ENCODE measurements around the gene SIGLEC1. TPM values are rescaled to one million over a fixed set of nuclear protein-coding genes. Genes with fewer than 3 reads are reported as not detected.

The SIGLEC1 gene
- polyA plus RNA-seq, 3 donors: 0.96 to 1.4 (median 1.3) TPM

Other genes with a start within 250 kb of the SIGLEC1 start
- 10 to 100 TPM; 47.6 to 56.7 (median 53.5) TPM for gene ATRN, start 241.6 kb downstream of the SIGLEC1 start, polyA plus RNA-seq (ENCODE audit: insufficient read length in 3 of 3)
- gene GFRA4, start 49.2 kb downstream of the SIGLEC1 start, polyA plus RNA-seq (ENCODE audit: insufficient read length in 3 of 3): under 1 TPM; 0.16 to 0.23 (median 0.21) TPM
- gene ADAM33, start 30.6 kb downstream of the SIGLEC1 start, polyA plus RNA-seq (ENCODE audit: insufficient read length in 3 of 3): 10 to 100 TPM in 2 of 3 donors, 1 to 10 TPM in 1; 6.3 to 13.3 (median 11.3) TPM
- gene HSPA12B, start 20.1 kb upstream of the SIGLEC1 start, polyA plus RNA-seq (ENCODE audit: insufficient read length in 3 of 3): 10 to 100 TPM; 11.8 to 19.1 (median 15.7) TPM
- gene ADISSP, start 55.2 kb upstream of the SIGLEC1 start, polyA plus RNA-seq (ENCODE audit: insufficient read length in 3 of 3): 10 to 100 TPM; 22.4 to 29.3 (median 27.5) TPM
- 1 to 10 TPM; 2.2 to 3.2 (median 2.3) TPM for gene SPEF1, start 68.8 kb upstream of the SIGLEC1 start, polyA plus RNA-seq (ENCODE audit: insufficient read length in 3 of 3)
- gene CENPB, start 74.1 kb upstream of the SIGLEC1 start, polyA plus RNA-seq (ENCODE audit: insufficient read length in 3 of 3): 10 to 100 TPM; 41.5 to 49.7 (median 48.4) TPM
- gene CDC25B, start 83.7 kb upstream of the SIGLEC1 start, polyA plus RNA-seq (ENCODE audit: insufficient read length in 3 of 3): 10 to 100 TPM; 40.0 to 42.0 (median 41.5) TPM
- 10 to 100 TPM in 2 of 3 donors, 1 to 10 TPM in 1; 9.8 to 12.5 (median 12.4) TPM for gene AP5S1, start 107.9 kb upstream of the SIGLEC1 start, polyA plus RNA-seq (ENCODE audit: insufficient read length in 3 of 3)
- 10 to 100 TPM; 25.7 to 39.2 (median 33.5) TPM for gene MAVS, start 134.2 kb upstream of the SIGLEC1 start, polyA plus RNA-seq (ENCODE audit: insufficient read length in 3 of 3)
- gene PANK2, start 176.8 kb upstream of the SIGLEC1 start, polyA plus RNA-seq (ENCODE audit: insufficient read length in 3 of 3): 10 to 100 TPM; 33.7 to 39.1 (median 35.9) TPM

All from renal pelvis (tissue), 3 donors.